HepG2 (cell line): ENCODE measurements around the gene GCM1. TPM values are rescaled to one million over a fixed set of nuclear protein-coding genes. Genes with fewer than 3 reads are reported as not detected.

Experiments
- CREB1 ChIP-seq, 2 experiments: fragments of 450-650 bp in 1 of 2; IDR thresholded peaks; 2 replicates each; pipeline ENCODE4 v1.6.1; 2016 to 2017; ENCODE audit warnings: control low read depth in 1 of 2, mild to moderate bottlenecking in 1 of 2, missing compliant biosample characterization in 1 of 2, missing genetic modification characterization in 1 of 2
- KLF15 ChIP-seq: sonication (generic); formaldehyde crosslinking; IDR thresholded peaks from 2 replicates; pipeline ENCODE4 v1.8.1; 2023; ENCODE audit warnings: borderline replicate concordance, mild to moderate bottlenecking, inconsistent platforms, missing genetic modification reagents, mixed read lengths
- MED1 ChIP-seq: sonication (generic); formaldehyde crosslinking; IDR thresholded peaks from 2 replicates; pipeline ENCODE4 v1.4.0; 2020; ENCODE audit warnings: missing genetic modification reagents
- NAIF1 ChIP-seq: sonication (generic); formaldehyde crosslinking; IDR thresholded peaks from 2 replicates; pipeline ENCODE4 v1.5.0; 2020; ENCODE audit warnings: mild to moderate bottlenecking, missing genetic modification reagents, borderline replicate concordance
- NFE2L1 ChIP-seq: sonication (generic); formaldehyde crosslinking; IDR thresholded peaks from 2 replicates; pipeline ENCODE4 v1.4.0; 2020; ENCODE audit warnings: missing genetic modification reagents, mild to moderate bottlenecking, borderline replicate concordance
- NFIC ChIP-seq: IDR thresholded peaks from 2 replicates; pipeline ENCODE4 v1.6.1; 2012; ENCODE audit warnings: mild to moderate bottlenecking, low read length, inconsistent platforms
- NONO ChIP-seq, 2 experiments: fragments of 450-650 bp in 1 of 2; sonication (generic) in 1 of 2; formaldehyde crosslinking in 1 of 2; IDR thresholded peaks in 1 of 2; conservative IDR thresholded peaks in 1 of 2; 2 replicates each; pipeline versions ENCODE4 v1.6.1 to v1.8.0; 2017 to 2022; ENCODE audit warnings: mild to moderate bottlenecking in 1 of 2, missing genetic modification reagents in 1 of 2, moderate library complexity in 1 of 2
- PRMT3 ChIP-seq: sonication (generic); formaldehyde crosslinking; IDR thresholded peaks from 2 replicates; pipeline ENCODE4 v1.8.1; 2022; ENCODE audit warnings: low read depth, mild to moderate bottlenecking, moderate library complexity, missing genetic modification reagents, borderline replicate concordance
- SP140L ChIP-seq: sonication (generic); formaldehyde crosslinking; IDR thresholded peaks from 2 replicates; pipeline ENCODE4 v1.4.0; 2020; ENCODE audit warnings: missing genetic modification reagents, borderline replicate concordance
- SP4 ChIP-seq: sonication (generic); formaldehyde crosslinking; IDR thresholded peaks from 2 replicates; pipeline ENCODE4 v1.8.1; 2023; ENCODE audit warnings: mild to moderate bottlenecking, missing genetic modification reagents
- YEATS2 ChIP-seq: sonication (generic); formaldehyde crosslinking; IDR thresholded peaks from 2 replicates; pipeline ENCODE4 v1.4.0; 2020; ENCODE audit warnings: missing genetic modification reagents, borderline replicate concordance
- ZMAT3 ChIP-seq: sonication (generic); formaldehyde crosslinking; conservative IDR thresholded peaks from 2 replicates; pipeline ENCODE4 v1.7.0; 2021; ENCODE audit warnings: missing genetic modification reagents
- ZNF251 ChIP-seq: sonication (generic); formaldehyde crosslinking; IDR thresholded peaks from 2 replicates; pipeline ENCODE4 v1.9.0; 2021; ENCODE audit warnings: mild to moderate bottlenecking, missing genetic modification reagents
- ZNF724P ChIP-seq: sonication (generic); formaldehyde crosslinking; IDR thresholded peaks from 2 replicates; pipeline ENCODE4 v1.8.0; 2022; ENCODE audit warnings: missing genetic modification reagents, borderline replicate concordance
- polyA plus RNA-seq, 8 experiments: library from polyadenylated mRNA; depleted of rRNA in 3 of 8; stranded (reverse) in 7 of 8; unstranded in 1 of 8; fragments of >200 nt; fragmentation: Illumina TruSeq in 4 of 8; extraction: Trizol in 4 of 8; gene quantifications; 2 replicates each; pipeline versions ENCODE4 v1.2.1 to v1.2.3, GENCODE V29; 2011 to 2016; ENCODE audit warnings: low read depth in 4 of 8, missing spikeins in 1 of 8, mixed read lengths in 1 of 8; ENCODE audit not compliant: insufficient read depth in 1 of 8
- total RNA-seq, 5 experiments: library from RNA; depleted of rRNA; stranded (reverse); fragments of >200 nt; fragmentation: Illumina TruSeq; extraction: Trizol; gene quantifications; 2 replicates each; pipeline ENCODE4 v1.2.3, GENCODE V29; 2016; ENCODE audit warnings: low read depth in 1 of 5
- TF ChIP-seq, protein P1 (sequence below): fragments of 450-650 bp; IDR thresholded peaks from 2 replicates; pipeline ENCODE4 v1.6.1; 2016
- TF ChIP-seq, protein P2 (sequence below): sonication (generic); formaldehyde crosslinking; IDR thresholded peaks from 2 replicates; pipeline ENCODE4 v1.4.0; 2020; ENCODE audit warnings: mild to moderate bottlenecking, low read depth, missing genetic modification reagents
- TF ChIP-seq, protein P3 (sequence below): sonication (generic); formaldehyde crosslinking; IDR thresholded peaks from 2 replicates; pipeline ENCODE4 v1.4.0; 2020; ENCODE audit warnings: mild to moderate bottlenecking, missing genetic modification reagents
- TF ChIP-seq, protein P4 (sequence below), 2 experiments: sonication (generic) in 1 of 2; formaldehyde crosslinking in 1 of 2; IDR thresholded peaks; 2 replicates each; pipeline versions ENCODE4 v1.4.0 to v1.6.1; 2018 to 2020; ENCODE audit warnings: missing genetic modification reagents in 2 of 2, borderline replicate concordance in 1 of 2, low read depth in 1 of 2, mild to moderate bottlenecking in 1 of 2, missing biosample characterization in 1 of 2

GCM1 gene
- total and polyA plus RNA-seq, 2 of the 13 experiments (the other 11 are each of a cell fraction or from before 2014, with no cell fraction given): 0.04 to 0.13 TPM

DNA sequence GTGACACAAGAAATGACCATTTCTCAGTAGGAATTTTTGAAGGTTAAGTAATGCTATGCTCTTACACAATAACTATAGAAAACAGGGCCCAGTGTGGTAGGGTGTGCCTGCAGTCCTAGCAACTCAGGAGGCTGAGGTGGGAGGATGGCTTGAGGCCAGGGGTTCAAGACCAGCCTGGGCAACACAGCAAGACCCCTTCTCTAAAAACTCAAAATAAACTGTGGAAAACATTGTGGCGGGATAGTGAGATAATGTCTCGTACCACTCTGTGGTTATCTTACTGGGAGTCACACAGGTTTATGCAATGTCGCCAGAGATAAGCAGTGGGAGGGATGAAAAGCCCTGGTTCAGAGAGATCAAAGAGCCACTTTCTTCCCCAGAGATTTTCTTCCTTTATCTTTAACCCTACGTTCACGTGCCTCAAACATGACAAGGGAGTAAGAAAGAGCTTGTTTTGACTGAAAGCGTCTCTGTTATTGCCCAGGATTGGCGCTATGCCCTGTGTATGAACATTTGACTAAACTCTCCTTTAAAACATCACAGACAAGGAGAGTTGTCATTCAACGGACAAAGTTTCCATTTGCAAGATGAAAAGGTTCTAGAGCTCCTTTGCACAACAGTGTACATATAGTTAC, 13.9 kb downstream of the GCM1 start (continued):
- TF ChIP-seq NAIF1 (CRISPR knock-in tag) (peak; percentile 87; the same call in 1 of the 2 replicates), KLF15 (CRISPR knock-in tag) (0 out of 2 replicates have a peak, but pooled peaks have one; percentile 32), YEATS2 (CRISPR knock-in tag) (peak; percentile 44; the same call in 1 of the 2 replicates), ZMAT3 (no peak), NONO (IDR thresholded peaks at IDR 0.05) (no peak), NONO (CRISPR knock-in tag; conservative IDR thresholded peaks at IDR 0.05) (0 out of 2 replicates have a peak, but pooled peaks have one; percentile 53), ZNF251 (CRISPR knock-in tag) (no peak), CREB1 (IDR thresholded peaks at IDR 0.05) (no peak), CREB1 (CRISPR knock-in tag; IDR thresholded peaks at IDR 0.05) (peak; percentile 71; the same call in 1 of the 2 replicates), NFE2L1 (CRISPR knock-in tag) (no peak), NFIC (peak; percentile 95), PRMT3 (CRISPR knock-in tag) (no peak), MED1 (CRISPR knock-in tag) (peak; percentile 92), SP140L (CRISPR knock-in tag) (peak; percentile 73; the same call in 1 of the 2 replicates), ZNF724P (no peak; the same call in 1 of the 2 replicates), SP4 (CRISPR knock-in tag) (peak; percentile 52; the same call in 1 of the 2 replicates)
- TF ChIP-seq, protein P1, sequence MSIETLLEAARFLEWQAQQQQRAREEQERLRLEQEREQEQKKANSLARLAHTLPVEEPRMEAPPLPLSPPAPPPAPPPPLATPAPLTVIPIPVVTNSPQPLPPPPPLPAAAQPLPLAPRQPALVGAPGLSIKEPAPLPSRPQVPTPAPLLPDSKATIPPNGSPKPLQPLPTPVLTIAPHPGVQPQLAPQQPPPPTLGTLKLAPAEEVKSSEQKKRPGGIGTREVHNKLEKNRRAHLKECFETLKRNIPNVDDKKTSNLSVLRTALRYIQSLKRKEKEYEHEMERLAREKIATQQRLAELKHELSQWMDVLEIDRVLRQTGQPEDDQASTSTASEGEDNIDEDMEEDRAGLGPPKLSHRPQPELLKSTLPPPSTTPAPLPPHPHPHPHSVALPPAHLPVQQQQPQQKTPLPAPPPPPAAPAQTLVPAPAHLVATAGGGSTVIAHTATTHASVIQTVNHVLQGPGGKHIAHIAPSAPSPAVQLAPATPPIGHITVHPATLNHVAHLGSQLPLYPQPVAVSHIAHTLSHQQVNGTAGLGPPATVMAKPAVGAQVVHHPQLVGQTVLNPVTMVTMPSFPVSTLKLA: 0 out of 2 replicates have a peak, but pooled peaks have one; percentile 8
- TF ChIP-seq, protein P2, sequence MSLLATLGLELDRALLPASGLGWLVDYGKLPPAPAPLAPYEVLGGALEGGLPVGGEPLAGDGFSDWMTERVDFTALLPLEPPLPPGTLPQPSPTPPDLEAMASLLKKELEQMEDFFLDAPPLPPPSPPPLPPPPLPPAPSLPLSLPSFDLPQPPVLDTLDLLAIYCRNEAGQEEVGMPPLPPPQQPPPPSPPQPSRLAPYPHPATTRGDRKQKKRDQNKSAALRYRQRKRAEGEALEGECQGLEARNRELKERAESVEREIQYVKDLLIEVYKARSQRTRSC (CRISPR knock-in tag): no peak
- TF ChIP-seq, protein P3, sequence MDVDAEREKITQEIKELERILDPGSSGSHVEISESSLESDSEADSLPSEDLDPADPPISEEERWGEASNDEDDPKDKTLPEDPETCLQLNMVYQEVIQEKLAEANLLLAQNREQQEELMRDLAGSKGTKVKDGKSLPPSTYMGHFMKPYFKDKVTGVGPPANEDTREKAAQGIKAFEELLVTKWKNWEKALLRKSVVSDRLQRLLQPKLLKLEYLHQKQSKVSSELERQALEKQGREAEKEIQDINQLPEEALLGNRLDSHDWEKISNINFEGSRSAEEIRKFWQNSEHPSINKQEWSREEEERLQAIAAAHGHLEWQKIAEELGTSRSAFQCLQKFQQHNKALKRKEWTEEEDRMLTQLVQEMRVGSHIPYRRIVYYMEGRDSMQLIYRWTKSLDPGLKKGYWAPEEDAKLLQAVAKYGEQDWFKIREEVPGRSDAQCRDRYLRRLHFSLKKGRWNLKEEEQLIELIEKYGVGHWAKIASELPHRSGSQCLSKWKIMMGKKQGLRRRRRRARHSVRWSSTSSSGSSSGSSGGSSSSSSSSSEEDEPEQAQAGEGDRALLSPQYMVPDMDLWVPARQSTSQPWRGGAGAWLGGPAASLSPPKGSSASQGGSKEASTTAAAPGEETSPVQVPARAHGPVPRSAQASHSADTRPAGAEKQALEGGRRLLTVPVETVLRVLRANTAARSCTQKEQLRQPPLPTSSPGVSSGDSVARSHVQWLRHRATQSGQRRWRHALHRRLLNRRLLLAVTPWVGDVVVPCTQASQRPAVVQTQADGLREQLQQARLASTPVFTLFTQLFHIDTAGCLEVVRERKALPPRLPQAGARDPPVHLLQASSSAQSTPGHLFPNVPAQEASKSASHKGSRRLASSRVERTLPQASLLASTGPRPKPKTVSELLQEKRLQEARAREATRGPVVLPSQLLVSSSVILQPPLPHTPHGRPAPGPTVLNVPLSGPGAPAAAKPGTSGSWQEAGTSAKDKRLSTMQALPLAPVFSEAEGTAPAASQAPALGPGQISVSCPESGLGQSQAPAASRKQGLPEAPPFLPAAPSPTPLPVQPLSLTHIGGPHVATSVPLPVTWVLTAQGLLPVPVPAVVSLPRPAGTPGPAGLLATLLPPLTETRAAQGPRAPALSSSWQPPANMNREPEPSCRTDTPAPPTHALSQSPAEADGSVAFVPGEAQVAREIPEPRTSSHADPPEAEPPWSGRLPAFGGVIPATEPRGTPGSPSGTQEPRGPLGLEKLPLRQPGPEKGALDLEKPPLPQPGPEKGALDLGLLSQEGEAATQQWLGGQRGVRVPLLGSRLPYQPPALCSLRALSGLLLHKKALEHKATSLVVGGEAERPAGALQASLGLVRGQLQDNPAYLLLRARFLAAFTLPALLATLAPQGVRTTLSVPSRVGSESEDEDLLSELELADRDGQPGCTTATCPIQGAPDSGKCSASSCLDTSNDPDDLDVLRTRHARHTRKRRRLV (CRISPR knock-in tag): 0 out of 2 replicates have a peak, but pooled peaks have one; percentile 82
- TF ChIP-seq, protein P4, sequence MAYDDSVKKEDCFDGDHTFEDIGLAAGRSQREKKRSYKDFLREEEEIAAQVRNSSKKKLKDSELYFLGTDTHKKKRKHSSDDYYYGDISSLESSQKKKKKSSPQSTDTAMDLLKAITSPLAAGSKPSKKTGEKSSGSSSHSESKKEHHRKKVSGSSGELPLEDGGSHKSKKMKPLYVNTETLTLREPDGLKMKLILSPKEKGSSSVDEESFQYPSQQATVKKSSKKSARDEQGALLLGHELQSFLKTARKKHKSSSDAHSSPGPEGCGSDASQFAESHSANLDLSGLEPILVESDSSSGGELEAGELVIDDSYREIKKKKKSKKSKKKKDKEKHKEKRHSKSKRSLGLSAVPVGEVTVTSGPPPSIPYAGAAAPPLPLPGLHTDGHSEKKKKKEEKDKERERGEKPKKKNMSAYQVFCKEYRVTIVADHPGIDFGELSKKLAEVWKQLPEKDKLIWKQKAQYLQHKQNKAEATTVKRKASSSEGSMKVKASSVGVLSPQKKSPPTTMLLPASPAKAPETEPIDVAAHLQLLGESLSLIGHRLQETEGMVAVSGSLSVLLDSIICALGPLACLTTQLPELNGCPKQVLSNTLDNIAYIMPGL (CRISPR knock-in tag; IDR thresholded peaks at IDR 0.05; ENCODE audit: borderline replicate concordance in 1 of 2, low read depth in 1 of 2): 0 out of 4 replicates have a peak, but pooled peaks of 1 of the 2 experiments have one; percentile 49
